ENCODE data around the gene TNIP1.
A peak's percentile ranks its signal among the peaks of the same experiment; 100 is the strongest.

TNIP1 gene

GRCh38 chr5:151066920-151067319 lies 13.9 kb downstream of the TNIP1 start:
- DNase-seq (ENCODE audit: low read depth in 2 of 3, low spot score in 1 of 3): no peak

DNA sequence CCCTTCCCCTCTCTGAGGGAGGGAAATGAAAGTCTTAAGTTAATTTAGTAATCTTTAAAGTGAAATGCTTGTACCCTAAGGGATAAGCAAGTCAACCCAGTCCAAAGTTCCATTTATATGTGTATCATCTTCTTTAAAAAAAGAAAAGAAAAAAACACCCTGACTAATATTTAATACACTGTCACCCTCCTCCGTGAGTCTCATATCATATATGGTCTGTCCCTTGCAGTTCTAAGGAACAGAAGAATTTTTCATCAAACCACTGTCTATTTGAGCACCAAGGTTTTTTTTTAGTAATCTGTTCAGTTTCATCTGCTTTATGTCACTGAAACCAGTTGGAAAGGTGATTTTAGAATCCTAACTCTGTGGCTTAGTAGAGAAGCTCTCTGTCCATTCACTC lies 15.2 kb downstream of the TNIP1 start:
- DNase-seq (ENCODE audit: low read depth in 2 of 3, low spot score in 1 of 3): no peak

DNA sequence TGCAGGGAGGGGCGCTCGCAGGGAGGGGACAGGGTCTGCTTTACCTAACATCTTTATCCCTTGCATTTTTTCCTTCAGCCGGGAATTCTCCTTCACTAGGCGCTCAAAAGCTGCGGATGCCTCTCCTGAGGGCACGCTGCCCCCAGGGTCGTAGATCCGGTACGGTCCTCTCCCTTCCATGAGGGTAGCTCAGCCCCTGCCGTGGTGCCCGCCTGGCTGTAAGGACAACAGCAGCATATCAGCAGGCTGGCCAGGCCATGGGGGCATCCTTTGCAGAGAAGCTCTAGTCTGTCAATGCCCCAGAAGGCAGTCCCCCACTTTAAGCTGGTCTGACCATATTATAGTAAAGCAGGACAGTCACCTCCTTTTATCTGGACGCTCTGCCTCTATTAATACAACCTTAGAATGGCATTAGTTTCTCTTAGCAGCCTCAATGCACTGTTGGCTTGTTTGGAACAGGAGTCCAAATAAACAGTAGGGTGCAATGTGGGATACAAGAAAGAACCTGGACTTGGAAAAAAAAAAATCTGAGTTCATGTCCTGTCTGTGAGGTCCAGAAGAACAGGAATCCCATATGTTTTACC lies 15.8 kb downstream of the TNIP1 start:
- no peak for DNase-seq (ENCODE audit: low read depth in 2 of 3, low spot score in 1 of 3)

DNA sequence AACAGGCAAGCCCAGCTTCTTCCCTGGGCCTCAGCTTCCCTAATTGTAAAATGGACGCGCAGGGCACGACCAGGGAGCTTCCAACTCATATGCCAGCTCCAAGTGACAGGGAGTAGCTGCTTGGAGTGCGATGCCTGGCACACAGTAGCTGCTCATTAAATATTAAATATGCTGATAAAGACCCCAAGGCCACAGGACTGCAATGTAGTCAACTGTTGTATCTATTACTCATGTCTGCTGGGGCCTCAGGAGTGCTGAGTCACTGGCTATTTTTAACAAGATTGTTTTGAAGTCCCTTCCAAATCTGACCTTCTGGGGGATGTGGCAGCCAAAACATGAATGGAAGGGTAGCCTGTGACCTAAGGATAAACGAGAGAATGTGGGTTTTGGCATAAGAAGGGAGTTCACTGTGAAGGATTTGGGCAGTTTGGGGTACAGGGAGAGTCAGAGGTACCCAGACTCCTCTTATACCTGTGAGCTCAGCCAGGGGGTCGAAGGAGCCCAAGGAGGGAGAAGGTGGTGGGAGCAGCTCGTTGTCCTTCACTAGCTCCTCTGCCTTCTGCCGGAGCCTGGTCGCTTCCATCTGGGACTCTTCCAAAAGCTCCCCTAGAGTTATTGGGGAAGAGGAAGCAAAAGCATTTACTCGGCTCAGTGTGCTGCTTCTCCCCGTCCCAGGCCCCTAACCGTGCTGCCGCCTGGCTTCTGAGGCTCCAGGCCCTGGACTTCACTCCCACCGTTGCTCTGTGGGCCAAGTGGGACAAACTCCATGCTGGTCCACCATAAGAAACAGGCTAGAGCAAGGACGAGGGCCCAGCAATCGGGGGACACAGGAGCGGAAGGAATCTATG lies 17.5 kb downstream of the TNIP1 start:
- DNase-seq (ENCODE audit: low read depth in 2 of 3, low spot score in 1 of 3): no peak

GRCh38 chr5:151062405-151063141 lies 18.3 kb downstream of the TNIP1 start:
- DNase-seq (ENCODE audit: low read depth in 2 of 3, low spot score in 1 of 3): no peak

DNA sequence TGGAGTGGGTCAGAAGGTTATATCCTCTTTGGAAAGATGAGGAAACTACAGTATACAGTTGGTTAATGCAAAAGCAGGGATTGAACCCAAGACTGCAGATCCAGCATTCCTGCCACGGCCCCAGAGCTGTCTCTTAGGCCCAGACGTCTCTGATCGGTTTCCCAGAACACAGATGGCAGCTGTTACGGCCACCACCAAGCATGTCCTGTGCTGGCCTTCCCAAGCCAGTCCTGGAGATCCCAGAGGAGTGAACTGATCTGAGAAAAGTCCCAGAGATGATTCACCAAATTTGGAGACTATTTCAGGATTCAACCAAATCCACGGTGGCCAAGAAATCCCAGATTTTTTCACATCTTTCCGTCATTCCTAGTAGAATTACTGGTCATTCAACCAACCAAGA lies 20.1 kb downstream of the TNIP1 start:
- DNase-seq (ENCODE audit: low read depth in 2 of 3, low spot score in 1 of 3): no peak

DNA sequence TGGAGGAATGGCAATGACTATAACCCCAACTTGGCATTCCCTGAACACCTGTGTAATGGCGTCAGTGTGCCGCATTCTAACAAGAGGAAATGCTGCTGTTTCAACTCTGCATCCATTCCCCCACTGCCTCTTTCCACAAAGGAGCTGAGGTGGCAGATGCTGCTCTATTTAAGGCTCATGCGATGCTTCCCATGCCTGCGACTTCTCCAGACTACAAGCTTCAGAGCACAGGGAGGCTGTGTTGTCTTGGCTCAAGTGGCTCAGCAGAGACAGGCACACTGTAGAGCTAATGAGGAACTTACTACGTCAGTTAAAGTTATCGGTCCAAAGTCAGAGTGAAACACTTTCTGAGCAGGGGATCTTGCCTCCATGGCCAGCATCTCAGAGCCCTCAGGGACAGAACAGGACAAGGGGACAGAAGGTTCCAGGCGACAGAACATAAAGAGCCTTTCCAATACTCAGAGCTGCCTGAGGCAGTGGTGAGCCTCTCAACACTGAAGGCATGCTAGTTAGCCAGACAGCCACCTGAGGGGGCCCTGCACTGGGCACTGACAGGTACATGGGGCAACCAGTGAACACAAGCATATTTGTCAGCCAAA lies 21.8 kb downstream of the TNIP1 start:
- DNase-seq (ENCODE audit: low read depth in 2 of 3, low spot score in 1 of 3): no peak

DNA sequence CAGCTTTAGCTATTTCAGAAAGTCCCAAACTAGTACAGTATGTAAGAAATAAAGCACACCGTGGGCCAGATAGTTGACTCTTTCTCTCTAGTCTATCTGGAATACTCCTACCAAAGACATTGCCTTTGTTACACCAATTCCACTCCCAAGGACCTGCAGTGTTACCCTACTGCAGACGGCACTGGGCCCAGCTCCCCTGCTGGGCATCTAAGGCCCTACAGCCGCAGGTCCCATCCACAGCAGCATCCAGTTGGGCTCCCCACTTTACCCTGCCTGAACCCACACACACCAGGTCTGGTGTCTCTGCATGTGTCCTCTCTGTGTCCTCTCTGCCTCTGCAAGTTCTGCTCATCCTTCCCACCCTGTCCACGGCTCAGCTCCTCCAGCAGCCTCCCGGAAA lies 22.5 kb downstream of the TNIP1 start:
- DNase-seq (ENCODE audit: low read depth in 2 of 3, low spot score in 1 of 3): no peak

- DNase-seq (ENCODE audit: low read depth in 2 of 3, low spot score in 1 of 3): no peak
Measured at GRCh38 chr5:151056379-151057325, 24.2 kb downstream of the TNIP1 start.

DNA sequence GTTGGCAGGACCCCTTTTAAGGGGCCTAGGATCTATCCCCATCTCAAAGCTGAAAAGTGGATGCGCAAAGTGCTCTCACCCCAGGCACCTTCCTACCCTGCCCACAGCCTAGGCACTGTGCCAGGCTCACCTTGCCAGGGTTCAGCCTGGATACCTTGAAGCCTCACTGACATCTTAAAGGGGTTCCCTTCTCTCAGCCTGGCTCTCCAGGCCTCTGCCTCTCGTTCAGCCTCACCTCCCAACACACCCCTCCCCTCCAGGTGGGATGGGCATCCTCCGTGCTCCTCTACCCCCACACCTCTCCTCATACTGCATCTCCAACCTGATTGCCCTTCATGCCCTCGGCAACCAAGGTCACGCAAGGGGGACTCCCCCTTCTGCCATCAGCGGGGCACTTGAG lies 25.5 kb downstream of the TNIP1 start:
- DNase-seq (ENCODE audit: low read depth in 2 of 3, low spot score in 1 of 3): no peak

- DNase-seq (ENCODE audit: low read depth in 2 of 3, low spot score in 1 of 3): no peak
Measured at GRCh38 chr5:151054709-151055108, 26.1 kb downstream of the TNIP1 start.

DNA sequence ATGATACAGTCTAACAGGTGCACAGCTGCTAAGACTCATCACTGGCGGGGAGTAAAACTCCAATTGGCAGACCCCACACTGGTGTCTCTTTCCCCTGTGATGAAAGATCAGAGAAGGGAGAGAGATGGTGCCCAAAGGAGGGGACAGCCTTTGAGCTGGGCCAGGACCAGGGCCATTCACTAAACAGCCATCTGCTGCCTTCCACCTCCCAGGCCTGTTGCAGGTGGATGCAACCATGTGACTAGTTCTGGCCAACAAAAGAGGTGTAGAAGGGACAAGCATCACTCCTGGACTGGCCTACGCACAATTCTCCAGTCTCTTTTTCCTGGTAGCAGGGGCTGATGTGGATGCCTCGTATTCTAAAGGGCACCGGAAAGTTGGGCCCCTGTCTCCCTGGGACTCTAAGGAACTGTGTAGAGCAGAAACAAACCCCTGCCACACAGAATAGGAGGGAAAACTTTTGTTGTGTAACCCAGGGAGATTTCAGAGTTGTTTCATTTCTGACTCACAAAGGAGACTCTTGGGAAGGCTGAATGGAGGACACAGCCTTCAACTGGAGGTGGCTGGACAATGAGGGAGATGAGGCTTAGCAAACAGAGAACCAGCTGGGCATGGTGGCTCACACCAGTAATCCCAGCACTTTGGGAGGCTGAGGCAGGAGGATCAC lies 26.9 kb downstream of the TNIP1 start:
- DNase-seq (ENCODE audit: low read depth in 2 of 3, low spot score in 1 of 3): no peak

- no peak for DNase-seq (ENCODE audit: low read depth in 2 of 3, low spot score in 1 of 3)
Measured at GRCh38 chr5:151052836-151053235, 28.0 kb downstream of the TNIP1 start.

DNA sequence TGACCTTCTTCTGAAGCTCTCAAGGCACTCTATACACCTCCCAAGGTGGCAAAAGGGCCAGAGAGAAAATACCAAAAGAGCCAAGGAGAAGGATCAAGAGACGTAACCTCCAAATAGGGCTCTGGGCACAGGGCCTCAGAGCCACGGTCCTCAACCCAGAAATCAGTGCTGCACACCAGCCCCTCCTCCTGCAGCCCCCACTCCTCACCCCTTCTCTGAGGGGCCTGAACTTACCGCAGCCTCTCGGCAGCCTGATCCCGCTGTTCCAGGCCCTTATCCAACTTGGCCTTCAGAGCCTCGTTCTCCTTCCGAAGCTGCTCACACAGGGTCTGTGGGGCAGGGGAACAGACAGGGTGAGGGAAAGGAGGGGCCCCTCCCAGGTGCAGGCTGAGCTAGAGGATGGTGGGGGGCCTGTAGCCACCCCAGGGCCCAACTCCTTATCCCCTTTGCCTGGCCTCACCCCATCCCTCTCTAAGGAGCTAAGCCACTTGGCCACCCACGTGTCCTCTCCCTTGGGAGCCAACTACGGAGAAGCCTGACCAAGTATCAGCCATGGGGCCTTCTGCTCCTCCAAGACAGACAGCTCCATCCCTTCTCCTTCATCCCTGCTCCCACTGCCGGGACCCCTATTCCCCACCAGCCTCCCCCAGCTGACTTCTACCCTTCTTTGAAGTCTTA lies 28.8 kb downstream of the TNIP1 start:
- DNase-seq (ENCODE audit: low read depth in 2 of 3, low spot score in 1 of 3): no peak

- peak in 2 of 3 donors; percentile 54 to 62 for DNase-seq (ENCODE audit: low read depth in 2 of 3, low spot score in 1 of 3)
Measured at GRCh38 chr5:151051066-151051930, 29.5 kb downstream of the TNIP1 start.

DNA sequence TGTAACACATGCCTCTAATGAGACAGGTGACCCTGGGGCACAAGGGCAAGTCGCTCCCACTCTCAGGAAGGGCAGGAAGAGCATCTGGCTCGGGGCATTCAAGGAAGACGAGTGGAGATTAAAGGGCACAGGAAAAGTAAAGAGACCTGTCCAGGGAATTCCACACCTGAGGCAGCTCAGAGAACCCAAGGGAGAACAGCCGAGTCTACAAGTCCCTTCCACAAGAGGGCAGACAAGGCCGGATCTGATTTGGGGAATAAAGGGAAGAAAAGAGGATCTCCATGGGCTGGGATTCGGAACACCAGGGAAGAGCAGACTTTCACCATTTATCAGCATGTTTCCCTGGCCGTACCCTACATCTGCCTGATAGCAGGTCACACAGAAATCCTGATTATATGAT lies 32.3 kb downstream of the TNIP1 start:
- no peak for DNase-seq (ENCODE audit: low read depth in 2 of 3, low spot score in 1 of 3)

DNA sequence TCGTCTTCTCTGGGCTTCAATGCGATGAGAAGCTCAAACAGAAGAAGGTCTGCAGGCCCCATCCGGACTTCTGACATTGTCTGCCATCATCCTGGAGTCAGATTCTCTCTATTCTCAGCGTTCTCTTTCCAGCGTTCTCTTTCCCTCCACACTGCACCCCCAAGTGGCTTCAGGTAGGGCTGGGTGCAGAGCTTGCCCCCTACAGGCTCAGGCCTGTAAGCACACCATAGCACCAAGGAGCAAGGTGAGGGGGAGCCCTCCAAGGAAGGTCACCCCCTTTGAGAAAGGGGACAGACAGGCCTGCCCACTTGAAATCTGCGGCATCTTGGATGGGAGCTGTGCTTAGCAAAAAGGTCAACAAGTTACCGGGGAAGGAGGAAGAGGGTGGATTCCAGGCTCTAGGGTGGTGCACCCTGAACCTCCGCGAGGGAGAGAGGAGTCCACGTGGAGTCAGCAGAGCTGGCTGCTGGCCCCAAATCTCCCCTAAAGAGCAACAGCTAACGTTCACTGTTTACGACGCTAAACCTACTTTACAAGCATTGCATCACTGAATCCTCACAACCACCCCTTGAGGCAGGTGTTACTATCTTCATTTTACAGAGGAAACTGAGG lies 32.9 kb downstream of the TNIP1 start:
- no peak for DNase-seq (ENCODE audit: low read depth in 2 of 3, low spot score in 1 of 3)

GRCh38 chr5:151042453-151043093 lies 38.3 kb downstream of the TNIP1 start:
- DNase-seq (ENCODE audit: low read depth in 2 of 3, low spot score in 1 of 3): no peak

All from stimulated activated CD4-positive, alpha-beta T cell treated with anti-CD3 and anti-CD28 coated beads, Interleukin-12 subunit alpha, Interleukin-12 subunit beta, amount 100 ng/mL, for 48 hours (primary cell).